ENCODE data around the gene VPS45. TPM values are rescaled to one million over a fixed set of nuclear protein-coding genes. Genes with fewer than 3 reads are reported as not detected.
"Not testable (repeated sequence)": the region's sequence is repeated elsewhere in the genome, so short reads cannot be mapped to it uniquely, and the experiment has no call there.

Gene VPS45
- 48.9 TPM for total RNA-seq
- long read RNA-seq, transcript VPS45-202 (15 exons, 2,790 nt), result major isoform, 86 of 97 reads
- long read RNA-seq, partial matches to known transcripts, result 2 of 97 reads
- long read RNA-seq, other reads (novel, unspliced or antisense), result 5 of 97 reads

- peak; percentile 98 for ATAC-seq (ENCODE audit: poor library complexity)
- intact Hi-C loops (cut with DNase I), result loop anchor here (2.0 kb wide), 1 partner anchor 57 kb away; the partner anchor contains the start of gene OTUD7B
- peak; percentile 93 for DNase-seq
Measured at GRCh38 chr1:150067184-150068108, at the start of gene VPS45. Gene VPS45 (plus strand): TSS chr1:150067776. CDS start chr1:150067858, 82 bp downstream.

GRCh38 chr1:150018165-150018564, 49.4 kb upstream of the VPS45 start:
- DNase-seq (no peak), ATAC-seq (ENCODE audit: poor library complexity) (no peak)
- intact Hi-C loops (cut with DNase I), result no loop called here

GRCh38 chr1:150020711-150021110, 46.9 kb upstream of the VPS45 start:
- ATAC-seq (ENCODE audit: poor library complexity) (no peak), DNase-seq (no peak)
- intact Hi-C loops (cut with DNase I), result no loop called here

- ATAC-seq (ENCODE audit: poor library complexity) (peak; percentile 55), DNase-seq (no peak)
- intact Hi-C loops (cut with DNase I), result no loop called here
Measured at GRCh38 chr1:150021191-150021694, 46.3 kb upstream of the VPS45 start.

- no peak for ATAC-seq (ENCODE audit: poor library complexity)
- intact Hi-C loops (cut with DNase I), result no loop called here
- DNase-seq, result no peak
Measured at GRCh38 chr1:150022357-150022756, 45.2 kb upstream of the VPS45 start.

- no peak for DNase-seq
- no peak for ATAC-seq (ENCODE audit: poor library complexity)
- intact Hi-C loops (cut with DNase I), result no loop called here
Measured at GRCh38 chr1:150024156-150024555, 43.4 kb upstream of the VPS45 start.

- intact Hi-C loops (cut with DNase I), result no loop called here
- ATAC-seq (ENCODE audit: poor library complexity), result no peak
Measured at GRCh38 chr1:150028322-150028721, 39.3 kb upstream of the VPS45 start.

GRCh38 chr1:150034336-150034735, 33.2 kb upstream of the VPS45 start:
- intact Hi-C loops (cut with DNase I), result no loop called here
- ATAC-seq (ENCODE audit: poor library complexity), result no peak
- no peak for DNase-seq

More at GRCh38 chr1:150028322-150028721, 39.3 kb upstream of the VPS45 start:
- DNase-seq, result no peak

- intact Hi-C loops (cut with DNase I), result no loop called here
- no peak for DNase-seq
- no peak for ATAC-seq (ENCODE audit: poor library complexity)
Measured at GRCh38 chr1:150049926-150050325, 17.6 kb upstream of the VPS45 start.

GRCh38 chr1:150051089-150051373, 16.5 kb upstream of the VPS45 start:
- DNase-seq (no peak), ATAC-seq (ENCODE audit: poor library complexity) (no peak)
- intact Hi-C loops (cut with DNase I), result no loop called here

- DNase-seq; ATAC-seq (ENCODE audit: poor library complexity): not testable (repeated sequence)
- intact Hi-C loops (cut with DNase I), result loop anchor here (2.0 kb wide), 1 partner anchor 89 kb away; no protein-coding TSS in a partner anchor
Measured at GRCh38 chr1:150051905-150052412, 15.6 kb upstream of the VPS45 start.

GRCh38 chr1:150053926-150054325, 13.7 kb upstream of the VPS45 start:
- ATAC-seq (ENCODE audit: poor library complexity), result no peak
- intact Hi-C loops (cut with DNase I), result loop anchor here (2.0 kb wide), 1 partner anchor 91 kb away; no protein-coding TSS in a partner anchor
- no peak for DNase-seq

GRCh38 chr1:150055507-150055906, 12.1 kb upstream of the VPS45 start:
- ATAC-seq (ENCODE audit: poor library complexity); DNase-seq; intact Hi-C loops (cut with DNase I): not testable (repeated sequence)

- ATAC-seq (ENCODE audit: poor library complexity) (peak; percentile 49), DNase-seq (no peak)
- intact Hi-C loops (cut with DNase I), result no loop called here
Measured at GRCh38 chr1:150056407-150056806, 11.2 kb upstream of the VPS45 start.

- ATAC-seq (ENCODE audit: poor library complexity) (no peak), DNase-seq (no peak)
- intact Hi-C loops (cut with DNase I), result no loop called here
Measured at GRCh38 chr1:150060260-150060659, 7.3 kb upstream of the VPS45 start.

- ATAC-seq (ENCODE audit: poor library complexity) (no peak), DNase-seq (no peak)
- intact Hi-C loops (cut with DNase I), result no loop called here
Measured at GRCh38 chr1:150061632-150062101, 5.9 kb upstream of the VPS45 start.

- intact Hi-C loops (cut with DNase I), result no loop called here
- DNase-seq (no peak), ATAC-seq (ENCODE audit: poor library complexity) (no peak)
Measured at GRCh38 chr1:150062113-150062512, 5.5 kb upstream of the VPS45 start.

GRCh38 chr1:150065184-150065871, 2.2 kb upstream of the VPS45 start:
- ATAC-seq (ENCODE audit: poor library complexity) (no peak), DNase-seq (no peak)
- intact Hi-C loops (cut with DNase I), result no loop called here

- no peak for ATAC-seq (ENCODE audit: poor library complexity)
- intact Hi-C loops (cut with DNase I), result loop anchor here (2.0 kb wide), 1 partner anchor 56 kb away; the partner anchor contains the start of gene OTUD7B
- no peak for DNase-seq
Measured at GRCh38 chr1:150066328-150066727, 1.2 kb upstream of the VPS45 start.

Data from Right ventricle myocardium superior (tissue), 1 donor.